LNCAP (cell line): ENCODE measurements around the gene MYMX.

Source experiments
- TF ChIP-seq, protein P1 (sequence below): fragments of 450-650 bp; IDR thresholded peaks from 2 replicates; pipeline ENCODE4 v1.5.1; 2017; ENCODE audit warnings: mild to moderate bottlenecking

MYMX gene

DNA sequence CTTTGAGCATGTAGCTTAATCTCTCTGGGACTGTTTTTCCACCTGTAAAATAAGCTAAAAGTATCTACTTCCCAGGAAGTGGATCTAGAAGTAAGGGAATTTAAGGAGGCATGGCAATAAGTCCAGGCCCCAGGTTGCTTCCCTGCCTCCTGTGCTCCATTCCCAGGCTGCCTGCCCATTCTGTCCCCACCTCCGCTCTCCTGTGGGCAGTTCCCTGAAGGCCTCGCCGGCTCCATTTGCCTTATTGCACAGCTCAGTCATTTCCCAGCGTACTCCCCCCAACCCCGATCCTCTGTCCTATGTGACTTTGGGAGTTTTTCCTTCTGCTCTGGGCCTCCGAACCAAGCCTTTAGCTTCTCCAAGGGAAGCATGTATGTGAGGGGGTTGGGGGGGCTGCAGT is 11.3 kb downstream of the MYMX start:
- TF ChIP-seq, protein P1, sequence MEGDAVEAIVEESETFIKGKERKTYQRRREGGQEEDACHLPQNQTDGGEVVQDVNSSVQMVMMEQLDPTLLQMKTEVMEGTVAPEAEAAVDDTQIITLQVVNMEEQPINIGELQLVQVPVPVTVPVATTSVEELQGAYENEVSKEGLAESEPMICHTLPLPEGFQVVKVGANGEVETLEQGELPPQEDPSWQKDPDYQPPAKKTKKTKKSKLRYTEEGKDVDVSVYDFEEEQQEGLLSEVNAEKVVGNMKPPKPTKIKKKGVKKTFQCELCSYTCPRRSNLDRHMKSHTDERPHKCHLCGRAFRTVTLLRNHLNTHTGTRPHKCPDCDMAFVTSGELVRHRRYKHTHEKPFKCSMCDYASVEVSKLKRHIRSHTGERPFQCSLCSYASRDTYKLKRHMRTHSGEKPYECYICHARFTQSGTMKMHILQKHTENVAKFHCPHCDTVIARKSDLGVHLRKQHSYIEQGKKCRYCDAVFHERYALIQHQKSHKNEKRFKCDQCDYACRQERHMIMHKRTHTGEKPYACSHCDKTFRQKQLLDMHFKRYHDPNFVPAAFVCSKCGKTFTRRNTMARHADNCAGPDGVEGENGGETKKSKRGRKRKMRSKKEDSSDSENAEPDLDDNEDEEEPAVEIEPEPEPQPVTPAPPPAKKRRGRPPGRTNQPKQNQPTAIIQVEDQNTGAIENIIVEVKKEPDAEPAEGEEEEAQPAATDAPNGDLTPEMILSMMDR, result no peak

DNA sequence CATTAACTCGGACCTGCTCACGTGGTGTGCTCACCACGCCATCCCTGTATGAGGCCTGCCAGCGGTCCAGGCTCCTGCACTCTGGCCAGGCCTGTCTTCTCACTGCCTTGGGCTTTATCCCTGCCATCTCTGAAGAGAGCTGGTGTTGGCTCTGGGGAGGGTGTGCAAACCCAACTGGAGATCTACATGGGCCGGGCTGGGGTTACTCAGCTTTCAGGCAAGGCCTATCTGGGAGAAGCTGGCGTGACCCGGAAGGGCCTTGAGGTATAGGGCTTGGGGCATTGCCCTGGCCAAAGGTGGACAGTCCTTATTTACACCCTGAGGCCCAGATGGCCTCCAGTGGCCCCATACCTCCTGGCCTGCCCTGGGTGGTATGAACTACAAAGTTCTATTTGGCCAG is 11.7 kb downstream of the MYMX start:
- TF ChIP-seq, protein P1, result no peak

DNA sequence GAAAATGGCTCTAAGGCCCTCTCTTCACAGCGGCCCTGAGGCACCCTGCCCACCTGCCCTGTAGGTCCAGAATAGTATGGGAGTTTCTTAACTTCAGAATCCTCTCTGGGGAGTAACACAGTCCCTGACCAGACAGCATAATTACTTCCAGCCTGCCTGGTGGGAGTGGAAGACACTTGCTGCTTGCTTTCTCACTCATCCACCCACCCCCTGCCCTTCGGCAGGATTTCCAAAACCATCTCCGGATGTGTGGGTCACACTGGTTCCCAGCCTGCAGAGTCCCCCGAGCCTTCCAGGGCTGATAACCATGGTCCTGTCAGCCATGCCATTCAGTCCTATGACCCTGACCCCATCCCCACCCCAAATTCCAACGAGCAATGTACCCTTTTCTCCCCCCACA is 12.1 kb downstream of the MYMX start:
- TF ChIP-seq, protein P1, result no peak

DNA sequence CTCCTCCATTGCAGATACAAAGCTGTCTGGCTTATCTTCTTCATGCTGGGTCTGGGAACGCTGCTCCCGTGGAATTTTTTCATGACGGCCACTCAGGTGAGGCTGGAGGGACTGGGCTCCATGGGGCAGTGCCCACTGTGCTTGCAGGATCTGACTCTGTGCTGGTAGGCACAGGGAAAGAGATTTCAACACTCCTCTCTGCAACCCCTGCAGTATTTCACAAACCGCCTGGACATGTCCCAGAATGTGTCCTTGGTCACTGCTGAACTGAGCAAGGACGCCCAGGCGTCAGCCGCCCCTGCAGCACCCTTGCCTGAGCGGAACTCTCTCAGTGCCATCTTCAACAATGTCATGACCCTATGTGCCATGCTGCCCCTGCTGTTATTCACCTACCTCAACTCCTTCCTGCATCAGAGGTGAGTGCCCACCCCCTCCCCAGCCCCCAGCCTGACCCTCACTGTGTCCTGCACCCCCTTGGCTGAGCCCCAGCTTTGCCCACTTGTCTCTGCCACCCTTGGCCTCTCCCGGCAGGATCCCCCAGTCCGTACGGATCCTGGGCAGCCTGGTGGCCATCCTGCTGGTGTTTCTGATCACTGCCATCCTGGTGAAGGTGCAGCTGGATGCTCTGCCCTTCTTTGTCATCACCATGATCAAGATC is 12.8 kb downstream of the MYMX start:
- TF ChIP-seq, protein P1, result no peak

DNA sequence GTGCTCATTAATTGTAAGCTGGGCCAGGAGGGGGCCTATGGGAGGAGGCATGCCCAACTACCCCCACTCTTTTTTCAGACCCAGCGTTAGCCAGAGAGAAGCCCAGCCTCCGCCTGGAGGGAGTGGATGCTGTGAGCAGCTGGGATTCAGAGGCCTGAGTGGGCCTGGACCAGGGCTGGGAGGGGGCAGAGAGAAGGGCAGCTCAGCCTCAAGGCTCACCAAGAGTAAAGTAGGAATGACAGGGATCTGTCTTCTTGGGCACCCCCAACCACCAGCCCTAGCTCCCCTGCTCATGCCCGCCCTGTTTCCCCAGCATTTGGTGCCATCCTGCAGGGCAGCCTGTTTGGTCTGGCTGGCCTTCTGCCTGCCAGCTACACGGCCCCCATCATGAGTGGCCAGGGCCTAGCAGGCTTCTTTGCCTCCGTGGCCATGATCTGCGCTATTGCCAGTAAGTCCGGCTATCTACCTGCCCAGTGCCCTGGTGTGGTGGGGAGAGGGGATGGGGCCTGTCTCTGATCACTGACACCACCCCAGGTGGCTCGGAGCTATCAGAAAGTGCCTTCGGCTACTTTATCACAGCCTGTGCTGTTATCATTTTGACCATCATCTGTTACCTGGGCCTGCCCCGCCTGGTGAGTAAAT is 13.4 kb downstream of the MYMX start:
- TF ChIP-seq, protein P1, result no peak

DNA sequence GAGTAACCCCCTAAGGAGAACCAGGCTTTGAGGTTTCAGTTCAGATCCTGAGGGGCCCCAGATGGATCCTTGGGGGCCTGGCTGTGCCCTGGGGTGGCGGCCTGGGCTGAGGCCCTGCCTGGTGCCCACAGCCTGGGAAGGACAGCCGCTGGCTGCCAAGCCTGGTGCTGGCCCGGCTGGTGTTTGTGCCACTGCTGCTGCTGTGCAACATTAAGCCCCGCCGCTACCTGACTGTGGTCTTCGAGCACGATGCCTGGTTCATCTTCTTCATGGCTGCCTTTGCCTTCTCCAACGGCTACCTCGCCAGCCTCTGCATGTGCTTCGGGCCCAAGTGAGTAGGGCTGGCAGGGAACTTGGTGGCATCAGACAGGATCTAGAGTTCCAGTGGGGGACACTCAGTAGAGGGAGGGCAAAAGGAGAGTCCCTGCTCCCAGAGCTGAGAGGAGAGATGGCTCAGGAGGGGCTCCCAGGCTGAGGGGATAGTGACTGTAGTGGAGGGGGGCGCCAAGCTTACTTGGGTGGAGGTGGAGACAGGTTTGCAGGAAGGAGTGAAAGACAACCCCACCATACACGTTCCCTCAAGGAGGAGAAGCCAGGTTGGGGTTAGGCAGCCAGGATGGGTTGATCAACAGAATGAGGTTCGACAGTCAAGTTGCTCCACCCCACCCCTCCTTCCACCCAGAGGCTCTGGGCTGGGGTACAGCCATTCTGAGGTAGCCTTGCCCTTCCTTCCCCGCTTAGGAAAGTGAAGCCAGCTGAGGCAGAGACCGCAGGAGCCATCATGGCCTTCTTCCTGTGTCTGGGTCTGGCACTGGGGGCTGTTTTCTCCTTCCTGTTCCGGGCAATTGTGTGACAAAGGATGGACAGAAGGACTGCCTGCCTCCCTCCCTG is 16.2 kb downstream of the MYMX start:
- TF ChIP-seq, protein P1, result no peak

DNA sequence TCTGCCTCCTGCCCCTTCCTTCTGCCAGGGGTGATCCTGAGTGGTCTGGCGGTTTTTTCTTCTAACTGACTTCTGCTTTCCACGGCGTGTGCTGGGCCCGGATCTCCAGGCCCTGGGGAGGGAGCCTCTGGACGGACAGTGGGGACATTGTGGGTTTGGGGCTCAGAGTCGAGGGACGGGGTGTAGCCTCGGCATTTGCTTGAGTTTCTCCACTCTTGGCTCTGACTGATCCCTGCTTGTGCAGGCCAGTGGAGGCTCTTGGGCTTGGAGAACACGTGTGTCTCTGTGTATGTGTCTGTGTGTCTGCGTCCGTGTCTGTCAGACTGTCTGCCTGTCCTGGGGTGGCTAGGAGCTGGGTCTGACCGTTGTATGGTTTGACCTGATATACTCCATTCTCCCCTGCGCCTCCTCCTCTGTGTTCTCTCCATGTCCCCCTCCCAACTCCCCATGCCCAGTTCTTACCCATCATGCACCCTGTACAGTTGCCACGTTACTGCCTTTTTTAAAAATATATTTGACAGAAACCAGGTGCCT is 16.9 kb downstream of the MYMX start:
- TF ChIP-seq, protein P1, result no peak
